Measurements from ENCODE around the gene LMX1A. TPM values are rescaled to one million over a fixed set of nuclear protein-coding genes. Genes with fewer than 3 reads are reported as not detected.

LMX1A gene
- total and polyA plus RNA-seq, 2 of the 13 experiments (the other 11 are each of a cell fraction or from before 2014, with no cell fraction given) = 0.07 TPM; not detected in 1

DNA sequence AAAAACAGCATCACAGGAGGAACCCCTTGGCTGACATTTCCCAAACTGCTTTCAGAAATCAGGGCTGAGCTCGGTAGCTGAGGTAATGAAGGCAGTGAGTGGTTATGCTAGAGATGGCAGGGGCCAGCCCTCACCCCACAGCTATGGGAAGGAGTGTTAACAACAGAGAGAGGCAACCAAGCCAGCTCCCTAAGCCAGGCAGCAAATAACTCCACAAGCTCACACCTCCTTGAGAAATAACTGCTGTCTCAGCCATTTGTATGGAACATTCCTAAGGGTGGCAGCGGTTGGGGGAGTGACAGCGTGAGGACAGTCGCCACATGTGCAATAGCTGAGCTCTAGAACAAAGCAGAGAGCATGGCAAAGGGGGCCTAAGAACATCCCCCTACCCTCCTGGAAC is 42.6 kb downstream of the LMX1A start:
- Histone ChIP-seq H3K4me1 (ENCODE audit: insufficient read depth, low read length) (no peaks in the 10 kb centered on the region), H3K36me3 (replicated peaks in 1 of 2; ENCODE audit: control insufficient read depth in 1 of 2, insufficient read depth in 2 of 2, low read length in 2 of 2) (no peaks in the 10 kb centered on the region), H3K4me2 (ENCODE audit: low read depth, low read length) (no peak overlapping the region), H4K20me1 (ENCODE audit: insufficient read depth, low read length) (no peaks in the 10 kb centered on the region), H3K9ac (ENCODE audit: insufficient read depth, low read depth, low read length) (no peak overlapping the region), H3K79me2 (ENCODE audit: insufficient read depth, low read length) (no peaks in the 10 kb centered on the region), H3K9me3 (ENCODE audit: low read length) (no peaks in the 10 kb centered on the region), H3K4me3 (replicated peaks in 1 of 3; ENCODE audit: insufficient read depth in 1 of 3, low read depth in 2 of 3, low read length in 3 of 3) (no peak overlapping the region), H3K27ac (ENCODE audit: extremely low read length, insufficient read depth, low read length) (no peak overlapping the region), H2AFZ (ENCODE audit: low read length) (no peak overlapping the region), H3K27me3 (ENCODE audit: control insufficient read depth in 1 of 2, insufficient read depth in 2 of 2, low read length in 2 of 2) (no peaks in the 10 kb centered on the region)
- ChIA-PET POLR2A (no interaction called here), CTCF (ENCODE audit: low intra/inter-chr PET ratio, low total read pairs) (no interaction called here)
- in situ Hi-C loops (cut with HindIII; ENCODE audit: extremely low pct_ligation_motif_present, low pct_unique_long_range_greater_than_20kb) = no loop called here
- BruUV-seq (replicated peaks) = no TSS peak
- no peak for FAIRE-seq
- DNase-seq (ENCODE audit: low spot score) = no peak
- ATAC-seq = no peak
- intact Hi-C loops (cut with micrococcal nuclease; ENCODE audit: unreplicated experiment) = no loop called here
- 4% methylated on average over 2 of the region's 4 CpGs for WGBS (ENCODE audit: low lambda C conversion rate)
- TF ChIP-seq RELA (CRISPR knock-in tag; IDR thresholded peaks at IDR 0.05) (no peak), TOPORS (CRISPR knock-in tag; IDR thresholded peaks at IDR 0.05) (no peak), ZNF20 (CRISPR knock-in tag; IDR thresholded peaks at IDR 0.05) (no peak), ZKSCAN5 (CRISPR knock-in tag; IDR thresholded peaks at IDR 0.05) (no peak), MAFK (conservative IDR thresholded peaks at IDR 0.05 in 1 of 2, IDR thresholded peaks at IDR 0.05 in 1 of 2; ENCODE audit: low read length in 2 of 2) (peak; percentile 61 to 63), SRF (IDR thresholded peaks at IDR 0.05; ENCODE audit: low read depth, low read length) (no peak), HNF4G (IDR thresholded peaks at IDR 0.05; ENCODE audit: borderline replicate concordance, low read depth, low read length) (no peak), HNF4G (CRISPR knock-in tag; IDR thresholded peaks at IDR 0.05; ENCODE audit: borderline replicate concordance, low read depth) (no peak), MAFF (IDR thresholded peaks at IDR 0.05; ENCODE audit: low read depth, low read length) (peak; percentile 51; the same call in 1 of the 2 replicates), NCOA5 (CRISPR knock-in tag; IDR thresholded peaks at IDR 0.05) (no peak), MLLT10 (CRISPR knock-in tag; IDR thresholded peaks at IDR 0.05) (no peak)
- TF ChIP-seq, protein P1, sequence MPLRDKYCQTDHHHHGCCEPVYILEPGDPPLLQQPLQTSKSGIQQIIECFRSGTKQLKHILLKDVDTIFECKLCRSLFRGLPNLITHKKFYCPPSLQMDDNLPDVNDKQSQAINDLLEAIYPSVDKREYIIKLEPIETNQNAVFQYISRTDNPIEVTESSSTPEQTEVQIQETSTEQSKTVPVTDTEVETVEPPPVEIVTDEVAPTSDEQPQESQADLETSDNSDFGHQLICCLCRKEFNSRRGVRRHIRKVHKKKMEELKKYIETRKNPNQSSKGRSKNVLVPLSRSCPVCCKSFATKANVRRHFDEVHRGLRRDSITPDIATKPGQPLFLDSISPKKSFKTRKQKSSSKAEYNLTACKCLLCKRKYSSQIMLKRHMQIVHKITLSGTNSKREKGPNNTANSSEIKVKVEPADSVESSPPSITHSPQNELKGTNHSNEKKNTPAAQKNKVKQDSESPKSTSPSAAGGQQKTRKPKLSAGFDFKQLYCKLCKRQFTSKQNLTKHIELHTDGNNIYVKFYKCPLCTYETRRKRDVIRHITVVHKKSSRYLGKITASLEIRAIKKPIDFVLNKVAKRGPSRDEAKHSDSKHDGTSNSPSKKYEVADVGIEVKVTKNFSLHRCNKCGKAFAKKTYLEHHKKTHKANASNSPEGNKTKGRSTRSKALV (CRISPR knock-in tag; IDR thresholded peaks at IDR 0.05) = no peak
- TF ChIP-seq, protein P2, sequence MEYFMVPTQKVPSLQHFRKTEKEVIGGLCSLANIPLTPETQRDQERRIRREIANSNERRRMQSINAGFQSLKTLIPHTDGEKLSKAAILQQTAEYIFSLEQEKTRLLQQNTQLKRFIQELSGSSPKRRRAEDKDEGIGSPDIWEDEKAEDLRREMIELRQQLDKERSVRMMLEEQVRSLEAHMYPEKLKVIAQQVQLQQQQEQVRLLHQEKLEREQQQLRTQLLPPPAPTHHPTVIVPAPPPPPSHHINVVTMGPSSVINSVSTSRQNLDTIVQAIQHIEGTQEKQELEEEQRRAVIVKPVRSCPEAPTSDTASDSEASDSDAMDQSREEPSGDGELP (IDR thresholded peaks at IDR 0.05; ENCODE audit: borderline replicate concordance, low read depth) = no peak
- TF ChIP-seq, protein P3, sequence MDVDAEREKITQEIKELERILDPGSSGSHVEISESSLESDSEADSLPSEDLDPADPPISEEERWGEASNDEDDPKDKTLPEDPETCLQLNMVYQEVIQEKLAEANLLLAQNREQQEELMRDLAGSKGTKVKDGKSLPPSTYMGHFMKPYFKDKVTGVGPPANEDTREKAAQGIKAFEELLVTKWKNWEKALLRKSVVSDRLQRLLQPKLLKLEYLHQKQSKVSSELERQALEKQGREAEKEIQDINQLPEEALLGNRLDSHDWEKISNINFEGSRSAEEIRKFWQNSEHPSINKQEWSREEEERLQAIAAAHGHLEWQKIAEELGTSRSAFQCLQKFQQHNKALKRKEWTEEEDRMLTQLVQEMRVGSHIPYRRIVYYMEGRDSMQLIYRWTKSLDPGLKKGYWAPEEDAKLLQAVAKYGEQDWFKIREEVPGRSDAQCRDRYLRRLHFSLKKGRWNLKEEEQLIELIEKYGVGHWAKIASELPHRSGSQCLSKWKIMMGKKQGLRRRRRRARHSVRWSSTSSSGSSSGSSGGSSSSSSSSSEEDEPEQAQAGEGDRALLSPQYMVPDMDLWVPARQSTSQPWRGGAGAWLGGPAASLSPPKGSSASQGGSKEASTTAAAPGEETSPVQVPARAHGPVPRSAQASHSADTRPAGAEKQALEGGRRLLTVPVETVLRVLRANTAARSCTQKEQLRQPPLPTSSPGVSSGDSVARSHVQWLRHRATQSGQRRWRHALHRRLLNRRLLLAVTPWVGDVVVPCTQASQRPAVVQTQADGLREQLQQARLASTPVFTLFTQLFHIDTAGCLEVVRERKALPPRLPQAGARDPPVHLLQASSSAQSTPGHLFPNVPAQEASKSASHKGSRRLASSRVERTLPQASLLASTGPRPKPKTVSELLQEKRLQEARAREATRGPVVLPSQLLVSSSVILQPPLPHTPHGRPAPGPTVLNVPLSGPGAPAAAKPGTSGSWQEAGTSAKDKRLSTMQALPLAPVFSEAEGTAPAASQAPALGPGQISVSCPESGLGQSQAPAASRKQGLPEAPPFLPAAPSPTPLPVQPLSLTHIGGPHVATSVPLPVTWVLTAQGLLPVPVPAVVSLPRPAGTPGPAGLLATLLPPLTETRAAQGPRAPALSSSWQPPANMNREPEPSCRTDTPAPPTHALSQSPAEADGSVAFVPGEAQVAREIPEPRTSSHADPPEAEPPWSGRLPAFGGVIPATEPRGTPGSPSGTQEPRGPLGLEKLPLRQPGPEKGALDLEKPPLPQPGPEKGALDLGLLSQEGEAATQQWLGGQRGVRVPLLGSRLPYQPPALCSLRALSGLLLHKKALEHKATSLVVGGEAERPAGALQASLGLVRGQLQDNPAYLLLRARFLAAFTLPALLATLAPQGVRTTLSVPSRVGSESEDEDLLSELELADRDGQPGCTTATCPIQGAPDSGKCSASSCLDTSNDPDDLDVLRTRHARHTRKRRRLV (CRISPR knock-in tag; IDR thresholded peaks at IDR 0.05) = no peak
- TF ChIP-seq, protein P4, sequence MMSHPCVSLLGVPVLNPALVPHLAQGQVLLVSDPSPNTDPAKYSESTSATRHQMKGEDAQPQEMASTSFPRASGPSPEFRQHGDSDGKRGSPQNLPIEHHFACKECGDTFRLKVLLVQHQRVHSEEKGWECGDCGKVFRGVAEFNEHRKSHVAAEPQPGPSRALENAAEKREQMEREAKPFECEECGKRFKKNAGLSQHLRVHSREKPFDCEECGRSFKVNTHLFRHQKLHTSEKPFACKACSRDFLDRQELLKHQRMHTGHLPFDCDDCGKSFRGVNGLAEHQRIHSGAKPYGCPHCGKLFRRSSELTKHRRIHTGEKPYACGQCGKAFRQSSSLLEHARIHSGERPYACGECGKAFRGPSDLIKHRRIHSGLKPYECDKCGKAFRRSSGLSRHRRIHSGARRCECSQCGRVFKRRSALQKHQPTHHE (CRISPR knock-in tag; IDR thresholded peaks at IDR 0.05; ENCODE audit: borderline replicate concordance) = no peak
- TF ChIP-seq, protein P5, sequence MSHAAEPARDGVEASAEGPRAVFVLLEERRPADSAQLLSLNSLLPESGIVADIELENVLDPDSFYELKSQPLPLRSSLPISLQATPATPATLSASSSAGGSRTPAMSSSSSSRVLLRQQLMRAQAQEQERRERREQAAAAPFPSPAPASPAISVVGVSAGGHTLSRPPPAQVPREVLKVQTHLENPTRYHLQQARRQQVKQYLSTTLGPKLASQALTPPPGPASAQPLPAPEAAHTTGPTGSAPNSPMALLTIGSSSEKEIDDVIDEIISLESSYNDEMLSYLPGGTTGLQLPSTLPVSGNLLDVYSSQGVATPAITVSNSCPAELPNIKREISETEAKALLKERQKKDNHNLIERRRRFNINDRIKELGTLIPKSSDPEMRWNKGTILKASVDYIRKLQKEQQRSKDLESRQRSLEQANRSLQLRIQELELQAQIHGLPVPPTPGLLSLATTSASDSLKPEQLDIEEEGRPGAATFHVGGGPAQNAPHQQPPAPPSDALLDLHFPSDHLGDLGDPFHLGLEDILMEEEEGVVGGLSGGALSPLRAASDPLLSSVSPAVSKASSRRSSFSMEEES (CRISPR knock-in tag; IDR thresholded peaks at IDR 0.05) = no peak
